ENCODE data around the gene TGFBR3L. TPM values are rescaled to one million over a fixed set of nuclear protein-coding genes. Genes with fewer than 3 reads are reported as not detected.

TGFBR3L gene
- total RNA-seq, 3 donors from 2014 or later (not counting 1 experiment from before 2014, with no cell fraction given), result 3.5 to 4.6 (median 4.4) TPM

DNA sequence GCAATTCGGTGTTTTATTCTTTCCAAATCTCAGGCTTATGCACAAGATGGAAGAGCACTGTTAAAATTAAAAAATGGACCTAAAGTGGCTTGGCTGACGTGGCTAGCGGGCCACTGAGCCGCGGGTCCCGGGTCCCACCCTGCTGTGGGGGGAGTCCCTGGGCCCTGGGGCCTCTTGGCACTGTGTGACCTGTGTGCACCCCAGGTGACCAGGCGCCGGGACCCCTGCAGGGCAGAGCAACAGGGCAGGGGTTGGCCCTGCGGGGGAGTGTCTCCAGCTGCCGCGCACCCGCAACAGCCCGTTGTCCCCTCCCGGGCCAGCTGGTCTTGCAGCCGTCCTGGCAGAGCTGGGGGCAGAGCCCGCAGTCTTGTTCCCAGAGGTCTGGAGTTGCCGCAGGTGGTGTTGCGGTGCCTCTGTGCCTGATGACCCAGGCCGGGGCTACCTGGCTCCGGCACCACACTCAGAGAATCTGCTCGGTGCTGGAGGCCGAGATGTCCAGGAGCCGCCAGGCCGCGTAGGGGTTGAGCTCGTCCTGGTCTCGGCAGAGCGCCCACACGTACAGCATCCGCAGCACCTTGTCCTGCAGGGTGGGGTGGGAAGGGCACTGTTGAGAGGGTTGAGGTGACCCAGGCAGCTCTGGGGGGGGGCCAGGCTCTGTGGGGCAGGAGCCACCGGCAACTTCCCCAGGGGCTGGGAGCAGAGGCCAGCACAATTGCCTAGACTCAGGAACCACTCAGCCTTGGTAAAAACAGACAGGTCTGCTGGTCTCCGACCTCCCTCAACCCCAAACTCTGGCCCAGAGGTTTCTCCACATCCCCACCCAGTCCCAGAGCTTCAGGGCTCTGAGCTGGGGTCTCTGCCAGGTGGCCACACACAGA is 12.3 kb downstream of the TGFBR3L start:
- intact Hi-C loops (cut with micrococcal nuclease), result no loop called here
- no peaks in the 10 kb centered on the region for H3K27me3 Mint-ChIP-seq (ENCODE audit: low read depth in 2 of 2)
- no peak overlapping the region for H3K27ac ChIP-seq (ENCODE audit: low read length)
- no peaks in the 10 kb centered on the region for H3K9me3 Mint-ChIP-seq
- H3K4me1 ChIP-seq (ENCODE audit: control insufficient read depth, insufficient read depth, low read length), result peaks cover 24% of the 10 kb centered on the region
- no peaks in the 10 kb centered on the region for H3K27me3 ChIP-seq (ENCODE audit: control insufficient read depth, insufficient read depth, low read length)
- peak overlapping the region in 1 of 2 donors; percentile 24 for H3K27ac Mint-ChIP-seq
- TF ChIP-seq, protein P1, sequence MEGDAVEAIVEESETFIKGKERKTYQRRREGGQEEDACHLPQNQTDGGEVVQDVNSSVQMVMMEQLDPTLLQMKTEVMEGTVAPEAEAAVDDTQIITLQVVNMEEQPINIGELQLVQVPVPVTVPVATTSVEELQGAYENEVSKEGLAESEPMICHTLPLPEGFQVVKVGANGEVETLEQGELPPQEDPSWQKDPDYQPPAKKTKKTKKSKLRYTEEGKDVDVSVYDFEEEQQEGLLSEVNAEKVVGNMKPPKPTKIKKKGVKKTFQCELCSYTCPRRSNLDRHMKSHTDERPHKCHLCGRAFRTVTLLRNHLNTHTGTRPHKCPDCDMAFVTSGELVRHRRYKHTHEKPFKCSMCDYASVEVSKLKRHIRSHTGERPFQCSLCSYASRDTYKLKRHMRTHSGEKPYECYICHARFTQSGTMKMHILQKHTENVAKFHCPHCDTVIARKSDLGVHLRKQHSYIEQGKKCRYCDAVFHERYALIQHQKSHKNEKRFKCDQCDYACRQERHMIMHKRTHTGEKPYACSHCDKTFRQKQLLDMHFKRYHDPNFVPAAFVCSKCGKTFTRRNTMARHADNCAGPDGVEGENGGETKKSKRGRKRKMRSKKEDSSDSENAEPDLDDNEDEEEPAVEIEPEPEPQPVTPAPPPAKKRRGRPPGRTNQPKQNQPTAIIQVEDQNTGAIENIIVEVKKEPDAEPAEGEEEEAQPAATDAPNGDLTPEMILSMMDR (IDR thresholded peaks at IDR 0.05), result no peak
- H3K36me3 Mint-ChIP-seq, result no peaks in the 10 kb centered on the region
- peak overlapping the region; percentile 72 for H3K4me3 Mint-ChIP-seq
- peaks cover 24% of the 10 kb centered on the region for H3K36me3 ChIP-seq (ENCODE audit: control insufficient read depth, insufficient read depth, low read length)
- no peak for ATAC-seq
- WGBS (ENCODE audit: insufficient coverage), result 94% methylated on average over 32 of the region's 32 CpGs
- H3K4me1 Mint-ChIP-seq, result peaks cover 0 to 25% of the 10 kb centered on the region in 2 donors
- no peaks in the 10 kb centered on the region for H3K9me3 ChIP-seq (ENCODE audit: control insufficient read depth, insufficient read depth, low read length)
- no peak overlapping the region for H3K4me3 ChIP-seq (ENCODE audit: low read length)
- no peak for DNase-seq

DNA sequence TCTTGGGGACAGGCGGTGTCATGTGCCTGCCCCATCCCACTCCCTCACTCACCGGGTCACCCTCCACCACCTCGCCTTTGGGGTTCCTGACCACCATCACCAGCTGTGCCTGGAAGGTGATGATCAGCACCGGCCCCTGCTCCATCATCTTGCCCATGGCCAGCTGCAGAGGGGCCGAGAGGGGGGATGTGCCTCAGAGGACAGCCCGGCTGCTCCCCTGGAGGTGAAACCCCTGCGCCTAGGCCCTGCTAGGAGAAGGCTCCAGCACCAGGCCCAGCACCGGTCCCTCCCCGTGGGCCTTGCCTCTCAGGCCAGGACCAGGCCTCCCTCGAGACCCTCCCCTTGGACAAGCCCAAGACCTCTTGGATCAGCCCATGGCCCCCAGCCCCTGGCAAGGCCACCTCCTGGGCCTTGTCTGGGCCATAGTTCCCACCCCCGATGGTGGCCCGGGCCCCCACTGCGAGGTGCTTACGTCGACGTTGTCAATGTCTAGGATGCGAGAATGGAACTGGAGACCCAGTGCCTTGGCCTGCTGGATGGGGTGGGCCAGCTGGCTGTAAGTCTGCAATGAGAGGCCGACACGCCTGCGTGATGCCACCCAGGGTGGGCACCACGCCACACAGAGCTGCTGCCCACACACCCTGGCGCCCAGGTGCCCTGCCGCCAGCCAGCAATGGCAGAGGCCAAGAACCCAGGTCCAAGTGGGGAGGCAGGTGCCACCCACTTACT is 13.1 kb downstream of the TGFBR3L start:
- no peaks in the 10 kb centered on the region for H3K27me3 ChIP-seq (ENCODE audit: control insufficient read depth, insufficient read depth, low read length)
- DNase-seq (no peak), ATAC-seq (no peak)
- no peaks in the 10 kb centered on the region for H3K9me3 ChIP-seq (ENCODE audit: control insufficient read depth, insufficient read depth, low read length)
- H3K36me3 ChIP-seq (ENCODE audit: control insufficient read depth, insufficient read depth, low read length), result peaks cover 25% of the 10 kb centered on the region
- H3K4me3 ChIP-seq (ENCODE audit: low read length), result no peak overlapping the region
- WGBS (ENCODE audit: insufficient coverage), result 94% methylated on average over 23 of the region's 23 CpGs
- H3K27ac ChIP-seq (ENCODE audit: low read length), result no peak overlapping the region
- Mint-ChIP-seq H3K27ac (peak overlapping the region; percentile 67 to 80), H3K36me3 (no peaks in the 10 kb centered on the region), H3K4me3 (peak overlapping the region; percentile 9), H3K4me1 (peaks cover 0 to 25% of the 10 kb centered on the region in 2 donors), H3K9me3 (no peaks in the 10 kb centered on the region), H3K27me3 (ENCODE audit: low read depth in 2 of 2) (no peaks in the 10 kb centered on the region)
- intact Hi-C loops (cut with micrococcal nuclease), result loop anchor here (2.0 kb wide), 1 partner anchor 15 kb away; the partner anchor contains the start of gene TIMM44
- TF ChIP-seq, protein P1 (IDR thresholded peaks at IDR 0.05), result no peak
- peaks cover 20% of the 10 kb centered on the region for H3K4me1 ChIP-seq (ENCODE audit: control insufficient read depth, insufficient read depth, low read length)

DNA sequence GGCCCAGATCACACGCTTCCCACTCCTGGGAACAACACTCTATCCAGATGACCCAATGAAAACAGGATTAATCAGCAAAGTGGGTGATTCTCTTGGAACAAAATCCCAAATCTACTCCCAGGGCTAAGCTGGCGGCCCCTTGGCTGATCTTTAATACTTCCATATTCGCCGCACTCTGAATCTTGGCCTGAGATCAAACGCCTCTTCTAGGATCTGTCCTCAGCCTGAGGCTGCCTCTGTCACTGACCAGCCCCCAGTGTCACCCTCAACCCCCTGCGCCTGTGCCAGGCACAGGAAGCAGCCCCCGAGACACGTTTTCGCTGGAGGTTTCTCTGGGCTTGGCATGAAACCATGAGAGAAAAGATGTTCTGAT is 13.7 kb downstream of the TGFBR3L start:
- Histone ChIP-seq H3K4me1 (ENCODE audit: control insufficient read depth, insufficient read depth, low read length) (peaks cover 20% of the 10 kb centered on the region), H3K9me3 (ENCODE audit: control insufficient read depth, insufficient read depth, low read length) (no peaks in the 10 kb centered on the region), H3K27ac (ENCODE audit: low read length) (no peak overlapping the region), H3K4me3 (ENCODE audit: low read length) (no peak overlapping the region), H3K27me3 (ENCODE audit: control insufficient read depth, insufficient read depth, low read length) (no peaks in the 10 kb centered on the region), H3K36me3 (ENCODE audit: control insufficient read depth, insufficient read depth, low read length) (peaks cover 27% of the 10 kb centered on the region)
- WGBS (ENCODE audit: insufficient coverage), result 92% methylated on average over 9 of the region's 9 CpGs
- peaks cover 0 to 21% of the 10 kb centered on the region in 2 donors for H3K4me1 Mint-ChIP-seq
- no peaks in the 10 kb centered on the region for H3K9me3 Mint-ChIP-seq
- no peaks in the 10 kb centered on the region for H3K36me3 Mint-ChIP-seq
- no peak for DNase-seq
- intact Hi-C loops (cut with micrococcal nuclease), result loop anchor here (2.0 kb wide), 1 partner anchor 14 kb away; the partner anchor contains the start of gene TIMM44
- TF ChIP-seq, protein P1 (IDR thresholded peaks at IDR 0.05), result no peak
- peak overlapping the region; percentile 9 for H3K4me3 Mint-ChIP-seq
- H3K27ac Mint-ChIP-seq, result peak overlapping the region; percentile 67 to 80
- ATAC-seq, result no peak
- H3K27me3 Mint-ChIP-seq (ENCODE audit: low read depth in 2 of 2), result no peaks in the 10 kb centered on the region
